ENCODE data around the gene PDCD11. TPM values are rescaled to one million over a fixed set of nuclear protein-coding genes. Genes with fewer than 3 reads are reported as not detected.
"Not testable (repeated sequence)": the region's sequence is repeated elsewhere in the genome, so short reads cannot be mapped to it uniquely, and the experiment has no call there.

Gene PDCD11
- total RNA-seq, 4 donors from 2014 or later, result 14.3 to 21.7 (median 17.6) TPM

DNA sequence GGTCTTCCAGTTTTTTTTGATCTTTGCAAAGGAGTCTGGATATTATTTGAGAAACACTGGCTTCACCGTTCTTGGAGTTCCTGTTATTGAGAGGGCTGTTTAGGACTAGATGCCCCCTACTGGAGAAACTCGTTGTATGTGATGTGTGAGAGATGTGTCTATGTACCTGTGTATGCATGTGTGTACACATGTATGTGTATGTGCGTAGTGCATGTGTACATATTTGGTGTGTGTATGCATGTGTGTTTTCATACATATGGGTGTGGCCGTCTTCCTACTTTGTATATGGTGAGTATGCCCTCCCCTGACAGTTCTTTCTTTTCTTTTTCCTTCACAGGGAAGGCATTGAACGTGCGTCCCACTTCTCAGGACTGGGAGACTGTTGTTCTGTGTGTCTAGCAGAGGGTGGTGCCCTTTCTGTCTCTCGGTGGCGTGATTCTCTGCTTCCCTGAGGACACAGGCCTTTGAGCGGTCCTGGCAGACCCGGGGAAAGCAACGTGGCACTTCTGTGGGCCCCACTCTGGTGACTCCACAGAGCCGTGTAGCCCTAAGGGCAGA is 85.6 kb downstream of the PDCD11 start:
- H3K27ac ChIP-seq, result no peak overlapping the region
- 33 to 42% methylated on average over 2 to 6 of the region's 12 CpGs for WGBS, 2 donors (ENCODE audit: low coverage in 1 of 2)
- ATAC-seq, result peak; percentile 48

DNA sequence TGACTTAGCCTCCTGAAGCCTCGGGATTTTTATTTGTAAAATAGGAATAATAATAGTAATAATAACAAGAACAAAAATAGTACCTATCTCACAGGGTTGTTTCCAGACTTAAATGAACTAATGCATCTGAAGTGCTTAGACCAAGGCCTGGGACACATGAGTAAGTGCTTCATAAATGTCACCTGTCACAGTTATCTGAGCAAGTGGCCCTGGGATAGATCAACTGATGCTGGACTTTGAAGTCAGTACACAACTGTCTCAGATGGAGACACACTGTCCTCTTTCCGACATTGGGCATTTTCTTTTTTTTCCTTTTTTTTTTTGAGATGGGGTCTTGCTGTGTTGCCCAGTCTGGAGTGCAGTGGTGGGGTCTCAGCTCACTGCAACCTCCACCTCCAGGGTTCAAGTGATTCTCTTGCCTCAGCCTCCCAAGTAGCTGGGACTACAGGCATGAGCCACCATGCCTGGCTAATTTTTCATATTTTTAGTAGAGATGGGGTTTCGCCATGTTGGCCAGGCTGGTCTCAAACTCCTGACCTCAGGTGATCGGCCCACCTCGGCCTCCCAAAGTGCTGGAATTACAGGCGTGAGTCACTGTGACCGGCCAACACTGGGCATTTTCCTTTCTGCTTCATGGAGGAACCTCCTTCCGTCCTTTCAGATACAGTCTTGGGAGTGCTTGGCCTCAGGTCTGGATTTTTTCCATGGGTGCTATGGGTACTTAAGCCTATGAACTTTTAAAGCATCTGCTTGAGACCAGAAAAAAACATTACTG is 90.4 kb downstream of the PDCD11 start:
- not testable (repeated sequence) for H3K9me3 ChIP-seq, H3K4me1 ChIP-seq

More for the DNA sequence above, 85.6 kb downstream of the PDCD11 start:
- H3K9me3 ChIP-seq, result no peaks in the 10 kb centered on the region
- TF ChIP-seq EP300 (IDR thresholded peaks at IDR 0.05), result no peak
- TF ChIP-seq, protein P1, sequence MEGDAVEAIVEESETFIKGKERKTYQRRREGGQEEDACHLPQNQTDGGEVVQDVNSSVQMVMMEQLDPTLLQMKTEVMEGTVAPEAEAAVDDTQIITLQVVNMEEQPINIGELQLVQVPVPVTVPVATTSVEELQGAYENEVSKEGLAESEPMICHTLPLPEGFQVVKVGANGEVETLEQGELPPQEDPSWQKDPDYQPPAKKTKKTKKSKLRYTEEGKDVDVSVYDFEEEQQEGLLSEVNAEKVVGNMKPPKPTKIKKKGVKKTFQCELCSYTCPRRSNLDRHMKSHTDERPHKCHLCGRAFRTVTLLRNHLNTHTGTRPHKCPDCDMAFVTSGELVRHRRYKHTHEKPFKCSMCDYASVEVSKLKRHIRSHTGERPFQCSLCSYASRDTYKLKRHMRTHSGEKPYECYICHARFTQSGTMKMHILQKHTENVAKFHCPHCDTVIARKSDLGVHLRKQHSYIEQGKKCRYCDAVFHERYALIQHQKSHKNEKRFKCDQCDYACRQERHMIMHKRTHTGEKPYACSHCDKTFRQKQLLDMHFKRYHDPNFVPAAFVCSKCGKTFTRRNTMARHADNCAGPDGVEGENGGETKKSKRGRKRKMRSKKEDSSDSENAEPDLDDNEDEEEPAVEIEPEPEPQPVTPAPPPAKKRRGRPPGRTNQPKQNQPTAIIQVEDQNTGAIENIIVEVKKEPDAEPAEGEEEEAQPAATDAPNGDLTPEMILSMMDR (IDR thresholded peaks at IDR 0.05), result peak in 3 of 4 experiments; percentile 63 to 68 (median 66)
- H3K4me1 ChIP-seq, result peaks cover 0 to 23% (median 0%) of the 10 kb centered on the region in 3 donors
- no peaks in the 10 kb centered on the region for H3K36me3 ChIP-seq
- H3K27me3 ChIP-seq, result peaks cover 11% of the 10 kb centered on the region
- H3K4me3 ChIP-seq, result no peak overlapping the region

DNA sequence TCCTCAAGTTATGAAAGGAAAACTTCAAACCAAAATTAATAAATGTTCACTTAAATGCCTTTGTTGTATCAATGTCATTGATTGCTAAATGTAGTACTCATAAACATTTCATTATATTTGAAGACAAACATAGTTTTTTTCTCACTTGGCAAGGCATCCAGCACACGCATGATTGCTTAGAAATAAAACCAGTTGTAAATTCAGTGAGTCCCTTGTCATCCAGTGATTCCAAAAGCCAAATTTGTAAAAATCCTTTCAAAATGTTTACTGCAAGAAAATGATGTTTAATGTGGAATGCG is 90.9 kb downstream of the PDCD11 start:
- WGBS, 2 donors (ENCODE audit: low coverage in 1 of 2), result 66 to 76% methylated on average over 2 of the region's 2 CpGs
- Histone ChIP-seq H3K27ac (no peak overlapping the region), H3K36me3 (no peaks in the 10 kb centered on the region), H3K27me3 (no peaks in the 10 kb centered on the region), H3K9me3 (no peaks in the 10 kb centered on the region), H3K4me3 (no peak overlapping the region), H3K4me1 (peaks cover 0 to 9% (median 0%) of the 10 kb centered on the region in 3 donors)
- no peak for ATAC-seq
- TF ChIP-seq POLR2AphosphoS5 (IDR thresholded peaks at IDR 0.05), result no peak
- TF ChIP-seq, protein P1 (IDR thresholded peaks at IDR 0.05), result no peak
- no peak for TF ChIP-seq POLR2A (IDR thresholded peaks at IDR 0.05)
- no peak for TF ChIP-seq EP300 (IDR thresholded peaks at IDR 0.05)

More for the DNA sequence above, 90.4 kb downstream of the PDCD11 start:
- 68 to 89% methylated on average over 4 to 6 of the region's 8 CpGs for WGBS, 2 donors (ENCODE audit: low coverage in 1 of 2)
- H3K27me3 ChIP-seq, ATAC-seq, H3K36me3 ChIP-seq, H3K4me3 ChIP-seq, H3K27ac ChIP-seq: not testable (repeated sequence)

DNA sequence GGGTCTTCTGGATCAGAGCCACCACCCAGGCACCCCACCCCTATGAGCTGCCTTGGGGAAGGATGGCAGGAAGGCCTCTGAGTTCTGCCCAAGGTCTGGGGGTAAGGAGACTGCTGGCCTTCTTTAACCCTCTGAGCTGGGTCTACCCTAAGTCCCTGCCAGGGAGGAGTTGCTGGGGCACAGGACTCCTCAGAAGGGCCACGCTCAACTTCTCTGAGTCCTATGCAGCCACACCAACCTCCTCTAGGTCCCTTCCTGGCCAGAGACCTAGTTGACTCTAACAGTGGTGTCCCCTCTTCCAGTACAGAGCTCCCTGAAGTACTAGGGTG is 94.5 kb downstream of the PDCD11 start:
- TF ChIP-seq POLR2A (IDR thresholded peaks at IDR 0.05) (no peak), POLR2AphosphoS5 (IDR thresholded peaks at IDR 0.05) (no peak), EP300 (IDR thresholded peaks at IDR 0.05) (no peak)
- TF ChIP-seq, protein P1 (IDR thresholded peaks at IDR 0.05), result no peak
- WGBS, 2 donors (ENCODE audit: low coverage in 1 of 2), result 100% methylated on average over 1 of the region's 1 CpG; no CpG with 5 or more reads in 1 of the 2 donors
- H3K36me3 ChIP-seq, result no peaks in the 10 kb centered on the region
- no peaks in the 10 kb centered on the region for H3K9me3 ChIP-seq
- H3K4me1 ChIP-seq, result peaks cover 0 to 24% (median 4%) of the 10 kb centered on the region in 3 donors
- ATAC-seq, result no peak
- no peak overlapping the region for H3K27ac ChIP-seq
- H3K27me3 ChIP-seq, result peaks cover 32% of the 10 kb centered on the region
- H3K4me3 ChIP-seq, result no peak overlapping the region

DNA sequence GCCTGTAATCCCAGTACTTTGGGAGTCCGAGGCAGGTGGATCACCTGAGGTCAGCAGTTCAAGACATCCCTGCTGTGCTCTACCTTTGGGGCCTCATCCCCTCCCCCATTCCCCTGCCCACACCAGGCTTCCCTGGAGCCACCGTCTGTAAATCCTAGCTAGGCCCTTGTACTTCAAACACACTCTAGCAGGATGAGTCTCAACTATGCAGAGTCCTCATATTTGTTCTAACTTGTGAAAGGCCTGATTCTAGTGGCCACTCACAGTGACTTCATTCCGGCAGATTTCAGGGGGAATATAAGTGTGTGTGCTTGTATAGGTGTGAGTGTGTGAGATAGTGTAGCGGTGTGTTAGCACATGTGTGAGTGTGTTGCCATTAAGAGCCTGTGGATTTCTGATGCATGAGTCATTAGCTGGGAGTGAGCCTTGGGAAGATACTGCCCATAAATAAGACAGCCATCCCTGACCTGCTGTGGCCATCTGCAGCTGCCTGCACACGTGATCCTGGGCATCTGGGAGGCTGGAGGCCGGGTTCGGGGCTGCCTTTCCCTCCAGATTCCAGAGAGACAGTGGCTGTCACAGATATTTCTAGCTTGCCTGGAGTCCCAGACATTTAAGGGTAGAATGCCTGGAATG is 95.4 kb downstream of the PDCD11 start:
- no peaks in the 10 kb centered on the region for H3K9me3 ChIP-seq
- no peak for ATAC-seq
- WGBS, 2 donors (ENCODE audit: low coverage in 1 of 2), result 60 to 63% methylated on average over 1 to 6 of the region's 7 CpGs
- TF ChIP-seq POLR2AphosphoS5 (IDR thresholded peaks at IDR 0.05), result no peak
- TF ChIP-seq, protein P1 (IDR thresholded peaks at IDR 0.05), result no peak
- no peak for TF ChIP-seq POLR2A (IDR thresholded peaks at IDR 0.05)
- TF ChIP-seq EP300 (IDR thresholded peaks at IDR 0.05), result no peak
- peaks cover 0 to 21% (median 4%) of the 10 kb centered on the region in 3 donors for H3K4me1 ChIP-seq
- no peak overlapping the region for H3K4me3 ChIP-seq
- H3K27ac ChIP-seq, result no peak overlapping the region
- H3K36me3 ChIP-seq, result no peaks in the 10 kb centered on the region
- H3K27me3 ChIP-seq, result peaks cover 35% of the 10 kb centered on the region
